ENCODE results near the gene PHOSPHO2.

The PHOSPHO2 gene

DNA sequence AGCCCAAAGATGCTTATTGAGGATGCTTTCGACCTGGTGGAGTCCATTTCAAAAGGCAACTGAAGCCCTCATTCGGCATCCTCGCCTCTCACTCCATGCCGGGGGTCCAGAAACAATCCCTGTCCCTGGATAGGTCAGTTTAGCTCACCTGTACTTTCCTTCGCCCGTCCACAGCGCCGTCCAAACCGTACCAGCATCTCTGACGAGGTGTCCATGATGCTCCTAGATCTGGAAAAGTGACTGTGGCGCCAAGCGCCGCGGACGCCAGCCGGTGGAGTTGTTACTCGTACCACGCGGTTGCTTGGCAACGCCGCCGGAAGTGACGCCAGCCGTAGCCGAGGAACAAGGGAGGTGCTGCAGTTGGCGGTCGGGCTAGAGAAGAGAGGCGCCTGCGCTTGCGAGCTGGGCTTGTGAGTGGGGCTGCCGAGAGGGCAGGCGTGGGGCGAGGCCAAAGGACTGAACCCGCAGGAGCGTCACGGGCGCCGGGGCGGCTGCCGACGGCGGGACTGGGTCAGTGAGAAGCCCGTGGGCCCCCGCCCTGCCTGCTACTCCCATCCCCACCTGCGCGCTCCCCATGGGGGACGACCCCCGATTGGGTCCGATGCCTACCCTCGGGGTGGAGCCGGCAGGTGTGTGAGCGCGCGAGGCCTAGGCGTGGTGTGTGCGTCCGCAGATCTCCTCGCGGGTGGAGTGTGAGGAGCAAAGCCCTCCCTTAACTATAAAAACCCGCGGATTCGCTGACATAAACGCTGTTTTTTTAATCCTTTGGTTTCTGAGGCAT is at the start of gene PHOSPHO2, which contains the start of gene CFAP210:
TSS of gene PHOSPHO2 (plus strand) at position 357 of the 781 bp plus-strand sequence. CDS start 6,503 bp downstream, outside the sequence.
TSS of gene CFAP210 (minus strand) at position 293 of the 781 bp plus-strand sequence. CDS start at position 215, 78 bp downstream.
- DNase-seq (ENCODE audit: low read depth), result peak; percentile 70

DNA sequence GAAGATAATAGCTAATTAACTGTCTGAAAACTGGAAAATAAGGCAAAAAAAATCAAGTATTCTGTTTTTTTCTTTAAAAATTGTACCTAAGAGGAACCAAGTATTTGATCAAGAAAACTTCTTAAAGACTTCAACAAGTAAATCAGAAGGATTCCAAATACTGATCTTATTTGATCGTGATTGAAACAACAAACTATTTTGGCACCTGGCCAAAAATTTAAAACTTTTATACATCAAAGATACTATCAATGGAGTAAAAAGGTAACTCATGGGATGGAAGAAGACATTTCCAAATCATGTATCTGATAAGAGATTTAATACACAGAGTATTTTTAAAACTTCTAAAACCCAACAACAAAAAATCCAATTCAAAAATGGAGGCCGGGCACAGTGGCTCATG is 46.8 kb upstream of the PHOSPHO2 start:
- DNase-seq (ENCODE audit: low read depth), result no peak

- DNase-seq (ENCODE audit: low read depth), result no peak
Observed at GRCh38 chr2:169649278-169649677, 45.0 kb upstream of the PHOSPHO2 start.

GRCh38 chr2:169653636-169654035 is 40.6 kb upstream of the PHOSPHO2 start:
- DNase-seq (ENCODE audit: low read depth), result no peak

GRCh38 chr2:169656164-169656563 is 38.1 kb upstream of the PHOSPHO2 start:
- DNase-seq (ENCODE audit: low read depth), result no peak

GRCh38 chr2:169658877-169659276 is 35.4 kb upstream of the PHOSPHO2 start:
- no peak for DNase-seq (ENCODE audit: low read depth)

GRCh38 chr2:169659320-169659719 is 34.9 kb upstream of the PHOSPHO2 start:
- DNase-seq (ENCODE audit: low read depth), result no peak

DNA sequence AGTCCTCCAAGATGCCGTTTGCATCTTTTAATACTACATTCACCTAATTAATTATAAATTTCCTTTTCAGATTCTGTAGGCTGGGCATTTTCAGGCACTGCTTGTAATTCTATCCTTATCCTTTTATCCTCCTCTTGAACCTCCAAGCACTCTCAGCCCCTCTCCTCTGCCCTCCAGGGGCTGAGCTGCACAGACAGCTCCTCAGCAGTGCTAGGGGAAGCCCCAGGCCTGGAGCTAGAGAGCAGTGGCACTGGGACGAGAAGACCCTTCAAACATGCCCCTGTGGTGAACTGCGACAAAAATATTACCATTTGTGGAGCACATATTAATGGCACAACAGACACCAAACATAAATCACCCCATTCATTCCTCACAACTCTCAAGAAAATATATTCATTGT is 33.0 kb upstream of the PHOSPHO2 start:
- DNase-seq (ENCODE audit: low read depth), result no peak

DNA sequence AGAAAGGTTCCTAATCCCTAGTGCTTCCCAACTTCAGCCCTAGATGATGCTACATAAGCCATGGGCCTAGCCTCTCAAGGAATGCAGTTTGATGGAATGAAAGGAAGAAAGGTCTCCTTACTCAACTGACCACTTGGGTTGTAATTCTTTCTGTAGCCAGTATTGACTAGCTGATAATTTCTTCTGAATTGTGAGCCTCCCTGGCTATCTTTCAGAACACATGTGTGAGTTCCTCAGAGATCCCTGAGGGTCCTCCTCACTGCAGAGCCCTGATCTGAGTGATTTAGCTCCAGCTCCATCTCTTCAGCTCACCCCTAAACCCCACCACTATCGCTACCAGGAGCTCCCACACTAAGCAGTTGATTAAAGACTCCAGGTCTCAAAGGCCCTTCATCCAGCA is 31.5 kb upstream of the PHOSPHO2 start:
- no peak for DNase-seq (ENCODE audit: low read depth)

- no peak for DNase-seq (ENCODE audit: low read depth)
Observed at GRCh38 chr2:169663247-169663646, 31.0 kb upstream of the PHOSPHO2 start.

GRCh38 chr2:169664600-169664977 is 29.7 kb upstream of the PHOSPHO2 start:
- no peak for DNase-seq (ENCODE audit: low read depth)

- no peak for DNase-seq (ENCODE audit: low read depth)
Observed at GRCh38 chr2:169664978-169665930, 29.0 kb upstream of the PHOSPHO2 start.

GRCh38 chr2:169667583-169667982 is 26.7 kb upstream of the PHOSPHO2 start:
- DNase-seq (ENCODE audit: low read depth), result no peak

- no peak for DNase-seq (ENCODE audit: low read depth)
Observed at GRCh38 chr2:169670215-169670651, 24.0 kb upstream of the PHOSPHO2 start.

GRCh38 chr2:169670937-169671336 is 23.3 kb upstream of the PHOSPHO2 start:
- no peak for DNase-seq (ENCODE audit: low read depth)

GRCh38 chr2:169672406-169672805 is 21.9 kb upstream of the PHOSPHO2 start:
- no peak for DNase-seq (ENCODE audit: low read depth)

GRCh38 chr2:169673106-169673505 is 21.2 kb upstream of the PHOSPHO2 start:
- DNase-seq (ENCODE audit: low read depth), result no peak

GRCh38 chr2:169673921-169674320 is 20.3 kb upstream of the PHOSPHO2 start:
- no peak for DNase-seq (ENCODE audit: low read depth)

DNA sequence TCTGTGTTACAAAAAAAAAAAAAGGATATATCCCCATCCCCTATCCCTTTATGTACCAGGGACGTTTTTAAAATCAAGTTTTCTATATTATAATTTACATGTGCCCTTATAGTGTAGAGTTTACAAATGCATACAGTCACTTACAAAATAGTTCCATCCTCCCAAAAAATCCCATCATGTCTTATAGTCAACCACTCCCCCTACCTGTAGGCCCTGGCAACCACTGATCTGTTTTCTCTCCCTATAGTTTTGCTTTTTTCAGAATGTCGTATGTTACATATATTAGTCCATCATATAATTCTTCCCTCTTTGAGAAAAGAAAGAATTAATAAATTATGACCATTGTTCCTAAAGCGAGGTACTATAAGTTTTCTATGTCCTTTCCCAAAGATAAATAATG is 17.9 kb upstream of the PHOSPHO2 start:
- DNase-seq (ENCODE audit: low read depth), result no peak

DNA sequence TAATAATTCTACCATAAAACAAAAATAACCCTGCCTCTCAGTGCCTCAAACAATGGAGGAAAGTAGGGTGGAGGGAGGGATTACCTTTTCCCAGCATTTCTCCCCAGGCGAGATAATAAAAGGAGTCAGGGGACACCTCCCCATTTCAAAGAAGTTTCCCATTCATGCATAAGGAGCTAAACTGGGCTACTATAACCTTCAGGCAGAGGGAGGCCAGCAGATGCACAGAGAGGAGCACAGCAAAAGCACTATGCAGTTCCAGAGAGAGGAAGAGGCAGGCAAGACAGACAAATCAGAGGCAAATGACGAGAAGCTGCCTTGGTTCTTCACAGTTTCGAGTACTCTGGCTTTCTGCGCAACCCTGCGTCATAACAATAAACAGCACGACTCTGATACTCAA is 17.4 kb upstream of the PHOSPHO2 start:
- no peak for DNase-seq (ENCODE audit: low read depth)

GRCh38 chr2:169683054-169683424 is 11.2 kb upstream of the PHOSPHO2 start:
- DNase-seq (ENCODE audit: low read depth), result no peak

DNA sequence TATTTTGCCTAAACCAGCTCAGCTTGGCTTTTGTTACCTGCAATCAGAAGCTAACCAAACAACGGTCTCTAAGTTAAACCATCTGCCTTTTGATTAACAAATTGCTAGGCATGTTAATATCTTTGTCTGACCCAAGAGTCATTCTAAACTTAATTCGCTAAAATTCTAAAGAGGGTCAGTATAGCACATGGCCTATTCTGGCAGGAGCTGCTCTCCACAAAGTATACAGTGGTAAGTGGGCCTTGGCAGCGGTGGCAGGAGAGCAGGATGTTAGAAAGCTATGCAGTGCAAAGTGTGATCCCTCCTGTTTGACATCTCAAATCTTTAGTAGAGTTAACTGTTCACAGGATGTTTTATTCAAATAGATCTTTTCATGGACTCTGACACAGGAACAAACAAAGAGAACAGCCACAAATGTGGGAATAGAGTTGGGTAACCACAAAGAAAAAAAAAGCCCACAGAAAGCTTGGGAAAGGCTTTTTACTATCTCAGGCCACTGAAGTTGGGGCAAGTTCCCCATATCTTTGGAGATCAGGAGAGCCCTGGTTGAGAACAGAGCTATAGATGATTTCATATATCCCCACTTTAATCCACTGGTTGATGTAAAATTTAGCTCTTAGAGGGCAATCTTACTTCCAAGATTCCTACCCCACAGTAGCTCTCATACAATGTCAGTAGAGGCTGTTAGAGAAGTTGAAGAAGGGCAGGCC is 10.7 kb upstream of the PHOSPHO2 start:
- no peak for DNase-seq (ENCODE audit: low read depth)

Data from non-pigmented ciliary epithelial cell (primary cell).